Measurements from ENCODE around the gene PGAP1. TPM values are rescaled to one million over a fixed set of nuclear protein-coding genes. Genes with fewer than 3 reads are reported as not detected.
A peak's percentile ranks its signal among the peaks of the same experiment; 100 is the strongest.

PGAP1 gene
- total and polyA plus RNA-seq, 10 of the 15 experiments (the other 5 are each of a cell fraction or from before 2014, with no cell fraction given): 0.75 to 4.7 (median 3.0) TPM

- no peak for TF ChIP-seq KAT2A (conservative IDR thresholded peaks at IDR 0.05; ENCODE audit: control insufficient read depth, low read depth, low read length)
- TF ChIP-seq PAX5 (IDR thresholded peaks at IDR 0.05; ENCODE audit: borderline replicate concordance, low read depth, low read length): no peak
Measured at GRCh38 chr2:196875414-196875813, 51.1 kb downstream of the PGAP1 start (continued).

- no peak overlapping the region for H3K4me3 ChIP-seq
- peak; percentile 35 for FAIRE-seq
- intact Hi-C loops (cut with micrococcal nuclease; ENCODE audit: unreplicated experiment): no loop called here
- in situ Hi-C loops (cut with MboI): no loop called here
- no peak overlapping the region for H3K4me2 ChIP-seq (ENCODE audit: control insufficient read depth, insufficient read depth)
- H3K9ac ChIP-seq (ENCODE audit: control insufficient read depth, insufficient read depth, low read length): no peak overlapping the region
- POLR2A ChIA-PET: no interaction called here
- no peaks in the 10 kb centered on the region for H4K20me1 ChIP-seq (ENCODE audit: control insufficient read depth, insufficient read depth)
- no TSS peak for BruUV-seq (replicated peaks)
- H3K27me3 ChIP-seq (replicated peaks in 1 of 2; ENCODE audit: control insufficient read depth in 2 of 2, insufficient read depth in 2 of 2, low read length in 1 of 2): no peaks in the 10 kb centered on the region
- CTCF ChIA-PET: interaction anchor here (0.7 kb wide), 2 partner anchors 9 to 209 kb away, joined by 3 to 4 read pairs; no protein-coding TSS in a partner anchor
- H3K27ac ChIP-seq (ENCODE audit: control insufficient read depth, insufficient read depth): no peak overlapping the region
- no peaks in the 10 kb centered on the region for H3K79me2 ChIP-seq (ENCODE audit: control insufficient read depth, insufficient read depth, low read length)
- peaks cover 0 to 4% of the 10 kb centered on the region in 2 experiments; a peak in 1 of 4 replicates for H3K36me3 ChIP-seq (ENCODE audit: control insufficient read depth in 2 of 2, insufficient read depth in 2 of 2, low read length in 1 of 2)
- H2AFZ ChIP-seq (ENCODE audit: control insufficient read depth, low read depth, low read length): no peak overlapping the region
- 100% methylated on average over 1 of the region's 1 CpG for WGBS (ENCODE audit: insufficient coverage, insufficient replicate concordance, low lambda C conversion rate, missing lambda C conversion rate)
- no peaks in the 10 kb centered on the region for H3K9me3 ChIP-seq (replicated peaks; ENCODE audit: control insufficient read depth, insufficient read depth, low read length)
- SMC1A ChIA-PET (ENCODE audit: uncharacterized antibody, unreplicated experiment): no interaction called here
- no peak for DNase-seq (ENCODE audit: low read depth, low spot score)
- H3K4me1 ChIP-seq (ENCODE audit: control insufficient read depth, insufficient read depth, low read length): no peaks in the 10 kb centered on the region
- RAD21 ChIA-PET (ENCODE audit: unreplicated experiment): no interaction called here
- no peak for ATAC-seq
- TF ChIP-seq NBN (IDR thresholded peaks at IDR 0.05) (no peak), SREBF1 (IDR thresholded peaks at IDR 0.05; ENCODE audit: low read length) (no peak), NFYB (IDR thresholded peaks at IDR 0.05; ENCODE audit: insufficient read depth, low read depth, low read length) (no peak), RCOR1 (conservative IDR thresholded peaks at IDR 0.05; ENCODE audit: low read depth, low read length) (no peak), SMAD1 (IDR thresholded peaks at IDR 0.05; ENCODE audit: low read depth, partially characterized antibody) (no peak), RAD51 (IDR thresholded peaks at IDR 0.05) (no peak), CREM (IDR thresholded peaks at IDR 0.05; ENCODE audit: low read depth) (no peak), NKRF (conservative IDR thresholded peaks at IDR 0.05) (no peak), PBX3 (IDR thresholded peaks at IDR 0.05; ENCODE audit: insufficient replicate concordance, low read depth, low read length) (no peak), ZNF622 (IDR thresholded peaks at IDR 0.05) (no peak), GABPA (IDR thresholded peaks at IDR 0.05; ENCODE audit: low read depth) (no peak), PRDM15 (CRISPR knock-in tag; IDR thresholded peaks at IDR 0.05) (no peak), CREB1 (IDR thresholded peaks at IDR 0.05; ENCODE audit: low read depth) (no peak), SMAD5 (IDR thresholded peaks at IDR 0.05; ENCODE audit: low read depth) (no peak)
Measured at GRCh38 chr2:196873511-196873910, 53.0 kb downstream of the PGAP1 start.

All from GM12878 (cell line).